Right lobe of liver (tissue), 4 donors: Measurements from ENCODE around the gene BCOR.

Experiments
- POLR2A ChIP-seq: fragments of 450-650 bp; IDR thresholded peaks from one replicate; pipeline ENCODE4 v1.6.1; 2017; ENCODE audit warnings: antibody characterized with exemption, mild to moderate bottlenecking
- TF ChIP-seq, protein P1 (sequence below), 4 donors: fragments of 200-600 bp in 3 of 4; fragments of 450-650 bp in 1 of 4; IDR thresholded peaks; one replicate each; pipeline versions ENCODE4 v1.5.1 to v1.8.0; 2016 to 2022; ENCODE audit warnings: antibody characterized with exemption in 4 of 4, mild to moderate bottlenecking in 2 of 4
- donor health status: DM: no; HTN: no; CAD: no.
- donor health status: DM: no; HTN: no; CAD: no.
- donor health status: DM: no; HTN: yes; CAD: no.

DNA sequence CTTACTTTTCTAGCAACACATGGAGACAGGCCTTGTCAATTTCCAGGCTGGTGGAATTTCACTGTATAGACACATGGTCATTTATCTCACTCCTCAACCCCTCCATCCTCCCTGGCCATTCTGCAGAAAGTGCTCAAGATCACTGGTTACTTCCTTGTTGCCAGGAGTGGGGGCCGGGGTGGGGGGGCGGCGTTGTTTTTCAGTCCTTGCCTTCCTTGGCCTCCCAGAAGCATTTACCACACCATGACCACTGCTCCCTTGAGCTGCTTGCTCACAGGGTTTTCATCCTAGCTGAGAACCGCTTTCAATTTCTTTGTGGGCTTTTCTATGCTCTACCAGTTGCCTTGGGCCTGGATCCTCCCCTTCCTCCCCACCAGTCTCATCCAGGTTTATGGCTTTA lies 14.1 kb upstream of the BCOR start:
- TF ChIP-seq, protein P1, sequence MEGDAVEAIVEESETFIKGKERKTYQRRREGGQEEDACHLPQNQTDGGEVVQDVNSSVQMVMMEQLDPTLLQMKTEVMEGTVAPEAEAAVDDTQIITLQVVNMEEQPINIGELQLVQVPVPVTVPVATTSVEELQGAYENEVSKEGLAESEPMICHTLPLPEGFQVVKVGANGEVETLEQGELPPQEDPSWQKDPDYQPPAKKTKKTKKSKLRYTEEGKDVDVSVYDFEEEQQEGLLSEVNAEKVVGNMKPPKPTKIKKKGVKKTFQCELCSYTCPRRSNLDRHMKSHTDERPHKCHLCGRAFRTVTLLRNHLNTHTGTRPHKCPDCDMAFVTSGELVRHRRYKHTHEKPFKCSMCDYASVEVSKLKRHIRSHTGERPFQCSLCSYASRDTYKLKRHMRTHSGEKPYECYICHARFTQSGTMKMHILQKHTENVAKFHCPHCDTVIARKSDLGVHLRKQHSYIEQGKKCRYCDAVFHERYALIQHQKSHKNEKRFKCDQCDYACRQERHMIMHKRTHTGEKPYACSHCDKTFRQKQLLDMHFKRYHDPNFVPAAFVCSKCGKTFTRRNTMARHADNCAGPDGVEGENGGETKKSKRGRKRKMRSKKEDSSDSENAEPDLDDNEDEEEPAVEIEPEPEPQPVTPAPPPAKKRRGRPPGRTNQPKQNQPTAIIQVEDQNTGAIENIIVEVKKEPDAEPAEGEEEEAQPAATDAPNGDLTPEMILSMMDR (IDR thresholded peaks at IDR 0.05), result no peak
- TF ChIP-seq POLR2A, result no peak
